HG03575 (cell line): ENCODE measurements around the gene ARID1B.
A peak's percentile ranks its signal among the peaks of the same experiment; 100 is the strongest.

Source experiments
- ATAC-seq: cut with Tn5 transposase; IDR thresholded peaks from one replicate; pipeline ENCODE4 v1.9.1; 2021; ENCODE audit not compliant: unreplicated experiment, insufficient number of reproducible peaks, low FRiP score; ENCODE audit errors: extremely low read depth

ARID1B gene

GRCh38 chr6:156842598-156843250, 65.5 kb downstream of the ARID1B start:
- no peak for ATAC-seq

- no peak for ATAC-seq
Measured at GRCh38 chr6:156844089-156844488, 66.9 kb downstream of the ARID1B start.

- no peak for ATAC-seq
Measured at GRCh38 chr6:156845454-156846155, 68.4 kb downstream of the ARID1B start.

GRCh38 chr6:156846845-156847599, 69.8 kb downstream of the ARID1B start:
- ATAC-seq = no peak

GRCh38 chr6:156848123-156848522, 70.9 kb downstream of the ARID1B start:
- ATAC-seq = no peak

- ATAC-seq = no peak
Measured at GRCh38 chr6:156848533-156848932, 71.4 kb downstream of the ARID1B start.

GRCh38 chr6:156849806-156850205, 72.6 kb downstream of the ARID1B start:
- no peak for ATAC-seq

- ATAC-seq = no peak
Measured at GRCh38 chr6:156850353-156850752, 73.2 kb downstream of the ARID1B start.

- ATAC-seq = no peak
Measured at GRCh38 chr6:156851454-156851921, 74.3 kb downstream of the ARID1B start.

- ATAC-seq = peak; percentile 30
Measured at GRCh38 chr6:156852147-156852857, 75.1 kb downstream of the ARID1B start.

- no peak for ATAC-seq
Measured at GRCh38 chr6:156852858-156853216, 75.7 kb downstream of the ARID1B start.

- no peak for ATAC-seq
Measured at GRCh38 chr6:156853733-156854132, 76.6 kb downstream of the ARID1B start.

- ATAC-seq = no peak
Measured at GRCh38 chr6:156854466-156855161, 77.4 kb downstream of the ARID1B start.

- no peak for ATAC-seq
Measured at GRCh38 chr6:156857573-156857972, 80.4 kb downstream of the ARID1B start.

- no peak for ATAC-seq
Measured at GRCh38 chr6:156859686-156860085, 82.5 kb downstream of the ARID1B start.

GRCh38 chr6:156862711-156863110, 85.5 kb downstream of the ARID1B start:
- ATAC-seq = no peak

- no peak for ATAC-seq
Measured at GRCh38 chr6:156863504-156863903, 86.3 kb downstream of the ARID1B start.

GRCh38 chr6:156864557-156864956, 87.4 kb downstream of the ARID1B start:
- no peak for ATAC-seq
